HG02642 (cell line): Measurements from ENCODE around the gene TPST1.

Experiments used
- ATAC-seq: cut with Tn5 transposase; IDR thresholded peaks from one replicate; pipeline ENCODE4 v1.9.1; 2021; ENCODE audit warnings: mild to moderate bottlenecking; ENCODE audit not compliant: unreplicated experiment, poor library complexity

Gene TPST1

GRCh38 chr7:66236713-66237303 lies 31.7 kb downstream of the TPST1 start:
- ATAC-seq: no peak

DNA sequence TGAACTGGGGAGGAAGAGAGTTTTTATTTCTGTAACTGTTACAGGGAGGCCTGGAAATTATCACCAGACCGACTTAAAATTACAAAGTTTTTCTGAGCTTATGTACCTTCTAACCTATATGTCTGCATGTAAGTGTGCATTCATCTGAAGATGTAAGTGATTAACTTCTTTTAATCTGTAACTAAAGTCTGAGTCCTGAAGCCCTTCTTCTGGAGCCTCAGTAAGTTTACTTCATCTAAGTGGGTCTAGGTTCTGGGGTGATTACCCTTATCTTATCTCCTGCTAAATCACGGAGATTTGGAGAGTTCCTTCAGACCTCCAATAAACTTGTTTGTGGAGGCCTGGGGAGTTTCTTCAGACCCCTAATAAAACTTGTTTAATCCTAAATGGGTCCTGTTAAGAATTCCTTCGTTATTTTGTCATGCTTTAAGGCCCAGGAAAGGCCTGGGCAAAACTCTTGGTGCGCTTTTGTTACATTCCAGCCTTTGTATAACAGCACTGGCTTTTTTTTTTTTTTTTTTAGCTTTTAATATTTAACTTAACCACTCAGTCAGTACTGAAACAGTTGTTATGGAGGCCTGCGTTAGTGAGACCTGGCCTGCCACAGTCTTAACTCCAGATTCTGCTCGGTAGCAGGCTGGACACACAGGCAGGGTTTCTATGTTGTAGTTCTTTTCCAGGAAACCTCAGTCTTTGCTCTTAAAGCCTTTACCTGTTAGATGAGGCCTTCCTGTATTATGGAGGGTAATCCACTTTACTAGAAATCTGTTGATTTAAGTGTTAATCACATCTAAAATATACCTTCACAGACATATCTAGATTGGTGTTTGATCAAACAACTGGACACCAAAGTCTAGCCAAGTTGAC lies 33.0 kb downstream of the TPST1 start:
- ATAC-seq: peak; percentile 68

DNA sequence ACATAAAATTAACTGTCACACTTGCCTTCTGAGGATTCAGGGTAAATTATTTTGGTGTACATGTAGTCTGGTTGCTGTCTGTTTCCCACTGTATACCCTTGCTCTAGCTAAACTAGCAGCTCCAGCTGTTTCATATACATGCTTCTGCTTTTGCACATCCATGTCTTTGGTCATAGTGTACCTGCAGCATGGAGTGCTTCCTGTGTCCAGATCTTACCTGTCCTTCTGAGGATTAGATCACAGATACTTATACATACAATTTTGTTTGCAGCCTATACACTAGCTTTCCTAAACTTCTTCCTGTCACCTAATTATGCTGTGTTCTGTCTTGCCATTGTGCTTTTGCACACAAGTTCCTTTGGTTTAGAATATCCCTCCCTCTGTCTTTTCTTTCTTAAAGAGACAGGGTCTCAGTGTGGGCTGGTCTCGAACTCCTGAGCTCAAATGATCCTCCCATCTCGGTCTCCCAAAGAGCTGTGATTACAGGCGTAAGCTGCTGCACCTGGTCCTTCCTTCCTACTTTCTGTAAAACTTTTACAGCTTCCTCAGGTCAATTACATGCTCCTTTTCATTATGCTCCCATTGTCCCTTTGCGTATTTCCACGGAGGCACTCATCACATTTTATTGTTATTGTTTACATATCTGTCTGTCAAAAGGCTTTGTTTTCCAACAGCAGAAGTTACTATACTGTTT lies 33.8 kb downstream of the TPST1 start:
- ATAC-seq: peak; percentile 49

GRCh38 chr7:66239467-66239856 lies 34.3 kb downstream of the TPST1 start:
- ATAC-seq: no peak

- ATAC-seq: no peak
These were observed 39.9 kb downstream of the TPST1 start for GRCh38 chr7:66245008-66245407.

DNA sequence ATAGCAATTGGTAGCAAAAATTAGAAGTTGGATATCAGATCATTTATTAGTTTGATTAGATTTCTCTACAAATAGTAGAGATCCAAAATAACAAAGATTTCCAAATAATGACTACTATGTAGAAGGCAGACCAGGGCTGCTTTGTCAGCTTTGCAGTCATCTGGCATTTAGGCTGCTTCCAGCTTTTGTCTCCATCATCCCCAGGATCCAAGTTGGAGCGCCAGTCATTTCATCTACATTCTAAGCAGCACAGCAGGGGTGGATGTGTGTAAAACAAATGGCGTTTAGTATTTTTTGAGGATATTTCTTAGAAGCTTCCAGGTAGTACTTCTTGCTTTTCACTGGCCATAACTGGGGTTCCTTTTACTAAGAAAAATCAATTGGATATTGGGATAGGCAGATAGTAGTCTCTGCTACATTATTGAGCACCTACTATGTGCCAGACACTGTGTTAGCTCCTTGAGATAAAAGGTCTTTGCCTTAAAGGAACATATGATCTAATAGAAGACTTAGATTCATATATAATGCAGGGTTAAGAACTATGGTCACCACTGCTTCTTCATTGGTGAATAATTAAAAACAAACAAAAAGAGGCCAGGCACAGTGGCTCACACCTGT lies 41.5 kb downstream of the TPST1 start:
- no peak for ATAC-seq

- no peak for ATAC-seq
These were observed 42.4 kb downstream of the TPST1 start for GRCh38 chr7:66247380-66248078.

GRCh38 chr7:66250711-66251110 lies 45.6 kb downstream of the TPST1 start:
- no peak for ATAC-seq

DNA sequence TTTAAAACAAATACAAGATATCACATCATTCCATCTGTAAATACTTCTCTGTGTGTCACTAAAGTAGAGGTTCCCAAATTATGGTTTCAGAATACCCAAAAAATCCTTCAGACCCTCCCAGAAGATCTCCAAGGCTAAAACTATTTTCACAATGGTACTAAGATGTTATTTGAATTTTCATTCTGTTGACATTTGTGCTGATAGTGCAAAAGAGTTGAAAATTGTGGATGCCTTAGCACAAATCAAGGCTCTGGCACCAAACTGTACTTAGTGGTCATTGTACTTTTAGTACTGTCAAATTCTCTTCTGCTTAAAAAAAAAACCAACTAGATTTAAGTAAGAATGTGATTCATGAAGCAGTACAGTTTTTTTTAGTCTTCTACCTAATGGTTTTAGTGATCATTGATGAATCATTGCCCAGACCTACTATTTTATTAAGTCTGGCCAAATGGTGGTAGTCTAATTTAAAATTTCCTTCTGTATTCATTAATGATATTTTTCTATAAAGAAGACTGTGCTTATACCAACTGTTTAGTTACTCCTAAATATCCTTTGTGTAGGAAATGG lies 50.5 kb downstream of the TPST1 start:
- ATAC-seq: no peak

DNA sequence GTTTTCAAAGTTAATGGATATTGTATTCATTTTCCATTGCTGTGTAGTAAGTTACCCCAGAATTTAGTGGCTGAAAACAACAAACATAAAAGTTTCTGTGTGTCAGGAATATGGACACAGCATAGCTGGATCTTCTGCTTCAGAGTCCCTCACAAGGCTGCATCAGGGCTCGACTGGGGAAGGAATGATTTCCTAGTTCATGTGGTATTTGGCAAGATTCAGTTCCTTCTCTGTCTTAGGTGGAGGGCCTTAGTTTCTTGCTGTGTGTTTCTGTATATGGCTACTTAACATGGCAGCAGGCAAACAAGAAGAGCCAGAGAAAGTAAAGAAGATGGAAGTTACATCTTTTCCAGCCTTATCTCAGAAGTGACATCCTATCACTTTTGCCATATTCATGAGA lies 51.1 kb downstream of the TPST1 start:
- no peak for ATAC-seq

DNA sequence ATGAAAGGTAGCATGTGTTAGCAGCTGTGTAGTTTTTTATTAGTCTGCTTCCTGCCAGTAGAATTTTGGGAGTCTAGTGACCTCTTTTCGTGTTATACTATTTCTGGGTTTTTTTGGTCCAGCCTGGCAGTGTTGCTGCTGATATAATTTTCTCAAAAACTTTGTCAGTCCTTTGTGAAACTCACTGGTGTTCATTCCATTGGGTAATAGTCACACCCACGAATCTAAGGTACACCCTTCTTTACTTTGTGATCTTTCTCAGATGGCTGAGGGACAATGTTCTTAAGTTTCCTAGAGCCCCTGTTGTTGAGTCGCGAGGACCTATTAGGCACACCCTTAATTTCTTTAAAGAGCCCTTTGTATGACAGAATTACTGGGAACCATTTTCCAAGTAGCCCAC lies 52.3 kb downstream of the TPST1 start:
- no peak for ATAC-seq

- ATAC-seq: no peak
These were observed 53.3 kb downstream of the TPST1 start for GRCh38 chr7:66258409-66258808.

DNA sequence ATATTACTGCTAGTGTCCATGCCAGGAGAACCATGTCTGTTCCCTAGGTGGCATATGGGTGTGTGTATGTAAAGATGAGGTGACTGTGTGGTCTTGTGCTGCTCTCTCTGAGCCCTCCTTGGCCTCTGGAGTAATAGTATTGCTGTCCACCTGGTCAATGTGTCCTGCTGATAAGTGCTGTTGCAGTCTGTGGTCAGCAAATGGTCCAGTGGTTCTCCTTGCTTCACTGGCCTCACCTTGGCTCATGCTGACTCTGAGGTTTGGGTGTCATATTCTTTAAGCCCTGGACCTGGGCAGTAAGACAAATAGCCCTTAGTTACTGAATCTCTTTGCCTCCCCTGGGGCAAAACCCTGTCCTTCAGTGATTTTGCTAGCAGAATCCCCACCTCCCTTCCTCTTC lies 56.8 kb downstream of the TPST1 start:
- no peak for ATAC-seq

GRCh38 chr7:66263936-66264335 lies 58.8 kb downstream of the TPST1 start:
- ATAC-seq: no peak

DNA sequence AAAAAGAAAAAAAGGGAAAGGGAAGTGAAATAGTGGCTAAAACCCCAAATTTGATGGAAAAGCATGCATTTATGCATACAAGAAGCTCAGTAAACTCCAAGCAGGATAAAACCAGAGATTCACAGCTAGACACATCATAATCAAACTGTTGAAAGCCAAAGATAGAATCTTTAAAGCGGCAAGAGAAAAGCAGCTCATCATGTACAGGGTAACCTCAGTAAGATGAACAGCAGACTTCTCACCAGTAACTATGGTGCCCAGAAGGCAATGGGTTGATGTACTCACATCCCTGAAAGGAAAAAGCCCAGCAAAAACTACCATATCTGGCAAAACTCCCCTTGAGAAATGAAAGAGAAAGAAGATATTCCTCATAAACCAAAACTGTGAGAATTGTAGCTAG lies 60.4 kb downstream of the TPST1 start:
- ATAC-seq: no peak

GRCh38 chr7:66267249-66267648 lies 62.1 kb downstream of the TPST1 start:
- no peak for ATAC-seq

- no peak for ATAC-seq
These were observed 64.8 kb downstream of the TPST1 start for GRCh38 chr7:66269978-66270377.

GRCh38 chr7:66272321-66272720 lies 67.2 kb downstream of the TPST1 start:
- ATAC-seq: no peak

DNA sequence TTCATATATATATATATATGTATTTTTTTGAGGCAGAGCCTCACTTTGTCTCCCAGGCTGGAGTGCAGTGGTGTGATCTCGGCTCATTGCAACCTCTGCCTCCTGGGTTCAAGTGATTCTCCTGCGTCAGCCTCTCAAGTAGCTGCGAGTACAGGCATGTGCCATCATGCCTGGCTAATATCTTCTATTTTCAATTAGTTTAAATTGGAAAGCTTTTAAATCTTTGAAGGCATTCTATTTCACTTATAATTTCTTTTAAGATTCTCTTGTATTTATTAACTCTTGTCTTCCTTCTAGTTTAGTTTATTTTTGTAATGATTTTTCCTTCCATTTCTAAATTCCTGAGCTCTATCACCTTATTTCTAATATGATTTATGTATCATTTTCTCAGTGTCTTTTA lies 71.2 kb downstream of the TPST1 start:
- no peak for ATAC-seq

- ATAC-seq: no peak
These were observed 72.4 kb downstream of the TPST1 start for GRCh38 chr7:66277492-66277891.
